Esophagus squamous epithelium (tissue), 4 donors: ENCODE measurements around the gene NCKAP1.

ENCODE experiments used
- POLR2A ChIP-seq, 4 donors: fragments of 450-650 bp; IDR thresholded peaks; one replicate each; pipeline ENCODE4 v1.6.1; 2017; ENCODE audit warnings: antibody characterized with exemption in 4 of 4, mild to moderate bottlenecking in 4 of 4, moderate library complexity in 3 of 4
- TF ChIP-seq, protein P1 (sequence below), 6 experiments: fragments of 450-650 bp in 4 of 6; fragments of 200-600 bp in 2 of 6; sonication (generic) in 2 of 6; IDR thresholded peaks; one replicate each; pipeline ENCODE4 v1.5.1; 2016 to 2019; ENCODE audit warnings: antibody characterized with exemption in 6 of 6, mild to moderate bottlenecking in 4 of 6, moderate library complexity in 4 of 6

DNA sequence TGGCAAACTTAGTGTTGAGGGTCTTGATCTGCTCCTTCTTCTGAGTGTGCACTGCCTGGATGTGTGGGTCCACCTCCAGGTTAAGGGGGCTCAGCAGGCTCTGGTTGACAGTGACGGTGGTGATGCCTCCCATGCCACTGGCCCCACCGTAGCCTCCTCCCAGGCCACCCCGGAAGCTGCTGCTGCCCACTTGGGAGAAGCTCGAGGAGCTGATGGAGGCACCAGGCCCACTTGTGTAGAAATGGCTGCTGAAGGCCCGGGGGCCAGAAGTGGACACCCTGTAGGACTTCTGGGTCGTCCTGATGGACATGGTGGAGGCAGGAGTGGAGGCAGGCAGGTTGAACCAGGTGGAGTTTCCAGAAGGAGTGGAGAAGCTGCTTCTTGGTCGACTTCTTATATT lies 33.9 kb upstream of the NCKAP1 start:
- TF ChIP-seq, protein P1, sequence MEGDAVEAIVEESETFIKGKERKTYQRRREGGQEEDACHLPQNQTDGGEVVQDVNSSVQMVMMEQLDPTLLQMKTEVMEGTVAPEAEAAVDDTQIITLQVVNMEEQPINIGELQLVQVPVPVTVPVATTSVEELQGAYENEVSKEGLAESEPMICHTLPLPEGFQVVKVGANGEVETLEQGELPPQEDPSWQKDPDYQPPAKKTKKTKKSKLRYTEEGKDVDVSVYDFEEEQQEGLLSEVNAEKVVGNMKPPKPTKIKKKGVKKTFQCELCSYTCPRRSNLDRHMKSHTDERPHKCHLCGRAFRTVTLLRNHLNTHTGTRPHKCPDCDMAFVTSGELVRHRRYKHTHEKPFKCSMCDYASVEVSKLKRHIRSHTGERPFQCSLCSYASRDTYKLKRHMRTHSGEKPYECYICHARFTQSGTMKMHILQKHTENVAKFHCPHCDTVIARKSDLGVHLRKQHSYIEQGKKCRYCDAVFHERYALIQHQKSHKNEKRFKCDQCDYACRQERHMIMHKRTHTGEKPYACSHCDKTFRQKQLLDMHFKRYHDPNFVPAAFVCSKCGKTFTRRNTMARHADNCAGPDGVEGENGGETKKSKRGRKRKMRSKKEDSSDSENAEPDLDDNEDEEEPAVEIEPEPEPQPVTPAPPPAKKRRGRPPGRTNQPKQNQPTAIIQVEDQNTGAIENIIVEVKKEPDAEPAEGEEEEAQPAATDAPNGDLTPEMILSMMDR (IDR thresholded peaks at IDR 0.05), result no peak
- TF ChIP-seq POLR2A (IDR thresholded peaks at IDR 0.05), result no peak
